OCI-LY3 (cell line): ENCODE results near the gene GNAI1.

Experiments used
- H2AFZ ChIP-seq: fragments of 200-600, 300-600 bp; shearing (Covaris generic); 2 replicates; pipeline ENCODE4 v1.6.0; 2014; ENCODE audit warnings: antibody characterized with exemption, low read depth, low read length
- H3K27ac ChIP-seq: fragments of 200-600, 300-600 bp; sonication (generic); 2 replicates; pipeline ENCODE4 v1.5.1; 2014; ENCODE audit warnings: mild to moderate bottlenecking, low read length, moderate library complexity, mixed read lengths
- H3K27me3 ChIP-seq: fragments of 200-600, 300-600 bp; sonication (generic); 2 replicates; pipeline ENCODE4 v1.6.1; 2014; ENCODE audit warnings: low read depth, low read length, mixed read lengths
- H3K36me3 ChIP-seq: fragments of 200-600, 300-600 bp; sonication (generic); replicated peaks from 2 replicates; pipeline ENCODE3; 2014; ENCODE audit warnings: low read depth, low read length, mixed read lengths
- H3K4me1 ChIP-seq: fragments of 300-600, 200-600 bp; sonication (generic); 2 replicates; pipeline ENCODE4 v1.6.1; 2014; ENCODE audit warnings: low read length, mixed read lengths
- H3K4me2 ChIP-seq: fragments of 200-600, 300-600 bp; sonication (generic); 2 replicates; pipeline ENCODE4 v1.6.1; 2014; ENCODE audit warnings: low read length, mixed read lengths
- H3K4me3 ChIP-seq: fragments of 300-600, 200-600 bp; sonication (generic); 2 replicates; pipeline ENCODE4 v1.5.1; 2014; ENCODE audit warnings: antibody characterized with exemption, mild to moderate bottlenecking, low read length, moderate library complexity
- H3K79me2 ChIP-seq: fragments of 300-600, 200-600 bp; shearing (Covaris generic); 2 replicates; pipeline ENCODE4 v1.6.1; 2014; ENCODE audit warnings: mild to moderate bottlenecking, low read length, mixed read lengths
- H3K9ac ChIP-seq: fragments of 300-600, 200-600 bp; shearing (Covaris generic); 2 replicates; pipeline ENCODE4 v1.6.0; 2014; ENCODE audit warnings: mild to moderate bottlenecking, low read length, moderate library complexity
- H3K9me3 ChIP-seq: fragments of 200-600, 300-600 bp; shearing (Covaris generic); 2 replicates; pipeline ENCODE4 v1.6.1; 2014; ENCODE audit warnings: low read length, mixed read lengths; ENCODE audit not compliant: insufficient read depth
- H4K20me1 ChIP-seq: fragments of 200-600, 300-600 bp; sonication (generic); 2 replicates; pipeline ENCODE4 v1.6.1; 2016; ENCODE audit warnings: low read length, mixed read lengths; ENCODE audit not compliant: insufficient read depth
- EZH2phosphoT487 ChIP-seq: fragments of 200-600 bp; shearing (Covaris generic); IDR thresholded peaks from 2 replicates; pipeline ENCODE4 v1.6.1; 2018; ENCODE audit warnings: antibody characterized with exemption, mixed run types, low read depth
- TF ChIP-seq, protein P1 (sequence below): fragments of 200-600, 300-600 bp; sonication (generic); IDR thresholded peaks from 2 replicates; pipeline ENCODE4 v1.5.1; 2014; ENCODE audit warnings: antibody characterized with exemption, low read length, low read depth

Gene GNAI1

DNA sequence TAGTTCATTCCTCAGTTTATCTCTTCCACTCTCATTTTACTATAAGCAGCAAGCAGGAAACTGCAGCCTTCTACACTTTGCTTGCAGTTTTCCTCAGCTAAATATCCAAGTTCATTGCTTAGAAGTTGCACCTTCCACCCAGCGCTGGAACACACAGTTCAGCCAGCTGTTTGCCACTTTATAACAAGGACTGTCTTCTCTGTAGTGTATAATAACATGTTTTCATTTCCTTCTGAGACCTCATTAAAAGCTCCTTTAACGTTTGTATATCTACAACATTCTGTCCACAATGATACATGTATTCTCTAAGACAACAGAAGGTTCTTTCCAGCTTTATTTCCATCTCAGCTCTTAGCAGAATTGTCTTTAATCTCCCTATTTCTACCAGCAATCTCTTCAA, 74.1 kb downstream of the GNAI1 start:
- Histone ChIP-seq H3K27ac (no peak overlapping the region), H4K20me1 (no peaks in the 10 kb centered on the region)

DNA sequence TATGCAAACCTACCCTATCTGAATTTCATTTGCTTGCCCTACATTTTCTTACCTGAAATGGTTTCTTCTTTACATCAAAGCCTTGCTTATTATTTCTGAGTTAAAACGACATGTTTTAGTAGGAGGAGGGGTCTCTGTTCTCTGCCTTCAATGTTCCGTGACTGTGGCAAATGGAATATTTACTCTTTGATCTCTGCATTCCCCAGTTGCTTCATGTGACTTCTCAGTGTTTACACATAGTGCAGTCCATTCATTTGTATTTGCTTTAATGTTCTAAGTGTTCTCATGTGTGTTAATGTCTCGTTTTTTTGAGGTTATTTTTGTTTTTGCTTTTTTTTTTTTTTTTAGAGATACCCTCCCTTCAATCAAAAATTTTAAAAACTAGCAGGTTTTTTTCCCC, 75.8 kb downstream of the GNAI1 start:
- Histone ChIP-seq H4K20me1 (no peaks in the 10 kb centered on the region), H2AFZ (no peak overlapping the region), H3K27me3 (no peaks in the 10 kb centered on the region), H3K36me3 (no peaks in the 10 kb centered on the region), H3K79me2 (no peaks in the 10 kb centered on the region), H3K4me1 (no peaks in the 10 kb centered on the region), H3K9me3 (no peaks in the 10 kb centered on the region), H3K27ac (no peak overlapping the region), H3K4me3 (no peak overlapping the region), H3K9ac (no peak overlapping the region), H3K4me2 (no peak overlapping the region)
- no peak for TF ChIP-seq EZH2phosphoT487
- TF ChIP-seq, protein P1, sequence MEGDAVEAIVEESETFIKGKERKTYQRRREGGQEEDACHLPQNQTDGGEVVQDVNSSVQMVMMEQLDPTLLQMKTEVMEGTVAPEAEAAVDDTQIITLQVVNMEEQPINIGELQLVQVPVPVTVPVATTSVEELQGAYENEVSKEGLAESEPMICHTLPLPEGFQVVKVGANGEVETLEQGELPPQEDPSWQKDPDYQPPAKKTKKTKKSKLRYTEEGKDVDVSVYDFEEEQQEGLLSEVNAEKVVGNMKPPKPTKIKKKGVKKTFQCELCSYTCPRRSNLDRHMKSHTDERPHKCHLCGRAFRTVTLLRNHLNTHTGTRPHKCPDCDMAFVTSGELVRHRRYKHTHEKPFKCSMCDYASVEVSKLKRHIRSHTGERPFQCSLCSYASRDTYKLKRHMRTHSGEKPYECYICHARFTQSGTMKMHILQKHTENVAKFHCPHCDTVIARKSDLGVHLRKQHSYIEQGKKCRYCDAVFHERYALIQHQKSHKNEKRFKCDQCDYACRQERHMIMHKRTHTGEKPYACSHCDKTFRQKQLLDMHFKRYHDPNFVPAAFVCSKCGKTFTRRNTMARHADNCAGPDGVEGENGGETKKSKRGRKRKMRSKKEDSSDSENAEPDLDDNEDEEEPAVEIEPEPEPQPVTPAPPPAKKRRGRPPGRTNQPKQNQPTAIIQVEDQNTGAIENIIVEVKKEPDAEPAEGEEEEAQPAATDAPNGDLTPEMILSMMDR = no peak

More for the DNA sequence above, 74.1 kb downstream of the GNAI1 start:
- no peak overlapping the region for H3K9ac ChIP-seq
- H3K4me2 ChIP-seq = no peak overlapping the region
- no peaks in the 10 kb centered on the region for H3K79me2 ChIP-seq
- no peak overlapping the region for H2AFZ ChIP-seq
- TF ChIP-seq EZH2phosphoT487 = no peak
- TF ChIP-seq, protein P1 = no peak
- no peaks in the 10 kb centered on the region for H3K9me3 ChIP-seq
- no peaks in the 10 kb centered on the region for H3K27me3 ChIP-seq
- no peaks in the 10 kb centered on the region for H3K4me1 ChIP-seq
- no peak overlapping the region for H3K4me3 ChIP-seq
- no peaks in the 10 kb centered on the region for H3K36me3 ChIP-seq

DNA sequence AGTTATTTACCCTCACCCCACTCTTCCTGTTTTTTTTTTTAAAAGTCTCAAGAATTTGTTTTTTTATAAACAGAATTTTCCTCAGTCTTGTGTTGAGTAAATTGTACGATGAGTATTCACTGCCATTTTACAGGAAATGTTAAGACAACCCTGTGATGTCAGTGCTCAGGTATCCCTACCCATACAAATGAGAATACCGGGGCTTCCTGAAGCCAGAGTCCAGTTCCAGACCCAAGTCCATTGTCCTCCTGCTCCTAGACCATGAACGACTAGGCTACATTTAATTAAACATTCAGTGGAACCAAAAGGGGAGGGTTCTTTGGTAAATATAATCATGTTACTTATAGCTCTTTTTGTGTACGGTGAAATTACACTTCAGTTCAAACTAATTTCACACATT, 79.2 kb downstream of the GNAI1 start:
- Histone ChIP-seq H3K4me2 (no peak overlapping the region), H3K27me3 (no peaks in the 10 kb centered on the region), H3K9me3 (no peaks in the 10 kb centered on the region), H3K36me3 (no peaks in the 10 kb centered on the region), H3K4me1 (no peaks in the 10 kb centered on the region), H2AFZ (no peak overlapping the region), H4K20me1 (no peaks in the 10 kb centered on the region), H3K27ac (no peak overlapping the region), H3K4me3 (no peak overlapping the region), H3K79me2 (no peaks in the 10 kb centered on the region), H3K9ac (no peak overlapping the region)
- TF ChIP-seq, protein P1 = no peak
- no peak for TF ChIP-seq EZH2phosphoT487

DNA sequence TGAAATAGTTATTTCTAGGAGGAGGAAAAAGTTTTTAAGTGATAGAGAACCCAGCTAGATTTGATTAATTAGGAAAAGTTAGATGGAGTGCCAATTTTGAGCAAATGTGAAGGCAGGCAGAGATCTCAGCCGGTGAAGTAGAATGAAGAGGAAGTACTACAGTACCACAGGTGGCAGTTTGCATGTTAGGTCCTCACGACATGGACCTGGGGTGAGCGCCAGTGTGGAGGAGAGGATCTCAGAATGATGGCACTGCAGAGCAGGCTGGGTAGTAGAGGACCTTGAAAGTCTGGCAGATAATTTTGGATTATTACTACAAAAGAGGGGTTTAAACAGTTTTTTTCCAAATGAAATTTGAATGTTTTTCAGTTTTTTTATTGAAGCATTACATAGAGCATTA, 81.1 kb downstream of the GNAI1 start:
- Histone ChIP-seq H3K79me2 (no peaks in the 10 kb centered on the region), H3K27ac (no peak overlapping the region), H3K4me2 (no peak overlapping the region), H4K20me1 (no peaks in the 10 kb centered on the region), H2AFZ (no peak overlapping the region), H3K9ac (no peak overlapping the region), H3K9me3 (no peaks in the 10 kb centered on the region), H3K4me3 (no peak overlapping the region), H3K36me3 (no peaks in the 10 kb centered on the region), H3K4me1 (no peaks in the 10 kb centered on the region), H3K27me3 (no peaks in the 10 kb centered on the region)
- TF ChIP-seq EZH2phosphoT487 = no peak
- TF ChIP-seq, protein P1 = no peak
